Fibroblast of villous mesenchyme (primary cell): ENCODE measurements around the gene PTK6. TPM values are rescaled to one million over a fixed set of nuclear protein-coding genes. Genes with fewer than 3 reads are reported as not detected.

Source experiments
- DNase-seq: peaks from one replicate; pipeline ENCODE4 v3.0.0-alpha.2; 2010; ENCODE audit warnings: low read depth
- H3K4me3 ChIP-seq: 2 replicates; pipeline ENCODE4 v1.5.1; 2011; ENCODE audit warnings: low read depth, mild to moderate bottlenecking, low read length
- CTCF ChIP-seq: IDR thresholded peaks from 2 replicates; pipeline ENCODE4 v1.5.1; 2012; ENCODE audit warnings: low read depth, mild to moderate bottlenecking, low read length; ENCODE audit not compliant: insufficient read depth
- total RNA-seq: library from RNA; depleted of rRNA; stranded (reverse); fragments of >200 nt; gene quantifications from 2 replicates; pipeline ENCODE4 v1.2.3, GENCODE V29; 2012

The PTK6 gene
- total RNA-seq, 1 donor = under 0.01 TPM

GRCh38 chr20:63494420-63495166, 42.6 kb downstream of the PTK6 start:
- H3K4me3 ChIP-seq = no peak overlapping the region
- TF ChIP-seq CTCF = no peak
- DNase-seq = no peak

GRCh38 chr20:63494084-63494419, 43.1 kb downstream of the PTK6 start:
- no peak overlapping the region for H3K4me3 ChIP-seq
- no peak for TF ChIP-seq CTCF
- DNase-seq = no peak

- TF ChIP-seq CTCF = no peak
- no peak for DNase-seq
- H3K4me3 ChIP-seq = no peak overlapping the region
Measured at GRCh38 chr20:63493563-63494020, 43.6 kb downstream of the PTK6 start.

- no peak overlapping the region for H3K4me3 ChIP-seq
- no peak for TF ChIP-seq CTCF
- DNase-seq = no peak
Measured at GRCh38 chr20:63492982-63493381, 44.2 kb downstream of the PTK6 start.

- H3K4me3 ChIP-seq = no peak overlapping the region
- no peak for TF ChIP-seq CTCF
- DNase-seq = no peak
Measured at GRCh38 chr20:63492518-63492917, 44.7 kb downstream of the PTK6 start.

GRCh38 chr20:63491635-63492230, 45.4 kb downstream of the PTK6 start:
- no peak for TF ChIP-seq CTCF
- H3K4me3 ChIP-seq = no peak overlapping the region
- DNase-seq = no peak

- no peak overlapping the region for H3K4me3 ChIP-seq
- TF ChIP-seq CTCF = no peak
Measured at GRCh38 chr20:63491078-63491477, 46.1 kb downstream of the PTK6 start.

More at GRCh38 chr20:63491078-63491477, 46.1 kb downstream of the PTK6 start:
- DNase-seq = no peak
